Suprapubic skin (tissue), 3 donors: ENCODE measurements around the gene MGAT5.
A peak's percentile ranks its signal among the peaks of the same experiment; 100 is the strongest.

Experiments used
- CTCF ChIP-seq, 2 donors: fragments of 200-600 bp in 1 of 2; fragments of 450-650 bp in 1 of 2; sonication (generic) in 1 of 2; IDR thresholded peaks; one replicate each; pipeline ENCODE4 v1.5.1; 2016 to 2019; ENCODE audit warnings: antibody characterized with exemption in 2 of 2, mild to moderate bottlenecking in 1 of 2, moderate library complexity in 1 of 2
- EP300 ChIP-seq: sonication (generic); formaldehyde crosslinking; IDR thresholded peaks from one replicate; pipeline ENCODE4 v1.6.1; 2017; ENCODE audit warnings: antibody characterized with exemption

GRCh38 chr2:134207589-134208209, 46.2 kb upstream of the MGAT5 start:
- TF ChIP-seq CTCF (IDR thresholded peaks at IDR 0.05), result peak; percentile 29 to 40
- no peak for TF ChIP-seq EP300
